Posterior vena cava (tissue), 2 donors: ENCODE data around the gene ARHGEF38. TPM values are rescaled to one million over a fixed set of nuclear protein-coding genes. Genes with fewer than 3 reads are reported as not detected.
"Not testable (repeated sequence)": the region's sequence is repeated elsewhere in the genome, so short reads cannot be mapped to it uniquely, and the experiment has no call there.

Source experiments
- DNase-seq: peaks from one replicate; pipeline ENCODE4 v3.0.0-alpha.2; 2020; ENCODE audit warnings: low spot score
- intact Hi-C, 2 donors: fragments of 100-400 bp; cut with DNase I; formaldehyde crosslinking; loops; one replicate each; pipeline versions ENCODE4 v1.14.1 to v1.14.2; 2022 to 2023
- total RNA-seq, 2 donors: library from RNA; stranded (reverse); fragmentation: NEBNext Ultra II Directional; extraction: Animal tissue kit (Norgen Biotek cat#: 25700); gene quantifications; one replicate each; pipeline ENCODE4 v1.2.1, GENCODE V29; 2021
- donor health status: DM: yes; HTN: yes; CAD: no.
- donor health status: DM: yes; HTN: yes; CAD: no.

ARHGEF38 gene
- total RNA-seq, 2 donors from 2014 or later: not detected

DNA sequence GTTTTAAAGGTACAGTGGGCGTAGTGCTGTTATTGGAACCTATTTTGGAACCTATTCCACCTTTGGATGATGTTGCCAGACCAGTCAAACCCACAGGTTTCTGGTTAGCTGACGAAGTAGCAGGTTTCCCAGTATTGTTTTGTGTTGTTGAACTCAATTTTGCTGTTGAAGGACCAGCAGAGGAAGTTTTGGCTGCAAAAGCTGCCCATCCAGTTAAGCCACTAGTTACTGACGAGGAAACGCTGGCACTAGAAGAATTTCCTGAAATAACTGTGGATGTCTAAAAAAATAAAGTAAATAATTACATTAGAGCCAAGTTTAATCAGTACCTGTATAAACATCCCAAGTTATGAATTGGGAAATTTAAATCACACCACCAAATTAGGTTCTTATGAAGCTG is 130.6 kb downstream of the ARHGEF38 start:
- DNase-seq: no peak
- intact Hi-C loops: no loop called here

DNA sequence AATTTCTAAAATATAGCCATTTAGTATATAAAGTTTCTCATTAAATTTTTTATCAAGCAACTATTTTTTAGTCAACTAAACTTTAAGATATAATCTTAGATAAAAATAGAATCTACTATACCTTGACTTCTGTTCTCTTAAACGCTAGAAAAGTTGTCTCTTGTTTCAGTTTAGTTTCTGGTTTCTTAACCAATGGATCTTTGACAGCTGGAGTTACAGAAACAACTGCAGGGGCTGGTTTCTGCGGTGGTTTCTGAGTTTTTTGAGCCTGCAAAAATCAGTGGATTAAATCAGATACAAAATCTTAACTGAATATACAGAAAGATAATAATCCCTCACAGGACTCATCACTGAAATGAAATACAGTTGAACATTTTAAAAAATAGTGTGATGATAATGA is 134.2 kb downstream of the ARHGEF38 start:
- intact Hi-C loops: no loop called here
- DNase-seq: no peak

DNA sequence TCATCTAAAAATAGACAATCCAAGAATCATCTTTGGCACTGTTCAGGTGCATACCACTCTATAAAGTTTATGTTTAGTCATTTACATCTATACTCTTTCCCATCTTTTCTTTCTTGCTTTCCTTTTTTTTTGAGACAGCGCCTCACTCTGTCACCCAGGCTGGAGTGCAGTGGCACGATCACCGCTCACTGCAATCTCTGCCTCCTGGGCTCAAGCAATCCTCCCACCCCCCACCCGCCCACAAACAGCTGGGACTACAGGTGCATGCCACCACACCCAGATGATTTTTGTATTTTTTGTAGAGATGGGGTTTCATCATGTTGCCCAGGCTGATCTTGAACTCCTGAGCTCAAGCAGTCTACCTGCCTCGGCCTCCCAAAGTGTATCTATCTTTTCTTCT is 142.4 kb downstream of the ARHGEF38 start:
- DNase-seq, intact Hi-C loops: not testable (repeated sequence)

DNA sequence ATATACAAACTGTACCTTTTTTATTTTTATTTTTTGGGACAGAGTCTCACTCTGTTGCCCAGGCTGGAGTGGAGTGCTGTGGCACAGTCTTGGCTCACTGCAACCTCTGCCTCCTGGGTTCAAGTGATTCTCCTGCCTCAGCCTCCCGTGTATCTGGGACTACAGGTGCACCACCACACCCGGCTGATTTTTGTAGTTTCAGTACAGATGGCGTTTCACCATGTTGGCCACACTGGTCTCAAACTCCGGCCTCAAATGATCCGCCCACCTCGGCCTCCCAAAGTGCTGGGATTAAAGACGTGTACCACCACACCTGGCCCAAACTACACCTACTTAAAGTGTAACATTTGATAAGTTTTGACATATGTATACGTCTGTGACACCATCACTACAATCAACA is 143.4 kb downstream of the ARHGEF38 start:
- intact Hi-C loops, DNase-seq: not testable (repeated sequence)

DNA sequence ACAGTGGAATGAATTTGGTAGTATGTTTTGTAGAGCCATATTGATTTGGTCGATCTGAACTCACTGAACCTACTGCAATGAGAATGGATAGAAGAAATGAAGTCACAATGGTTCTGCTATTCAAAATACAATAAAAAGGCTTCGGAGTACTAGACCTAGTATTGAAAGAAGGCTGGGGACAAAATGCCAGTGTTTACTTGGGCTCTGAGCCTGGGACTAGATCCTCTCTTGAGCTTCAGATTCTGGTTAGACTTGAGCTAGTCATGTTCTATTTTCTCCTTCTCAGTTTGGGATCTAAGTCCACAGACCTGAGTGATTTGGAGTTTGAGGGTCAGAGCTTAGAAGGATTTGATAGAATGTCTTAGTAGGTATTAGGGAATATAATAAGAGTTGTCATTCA is 146.2 kb downstream of the ARHGEF38 start:
- intact Hi-C loops: no loop called here
- DNase-seq: no peak

DNA sequence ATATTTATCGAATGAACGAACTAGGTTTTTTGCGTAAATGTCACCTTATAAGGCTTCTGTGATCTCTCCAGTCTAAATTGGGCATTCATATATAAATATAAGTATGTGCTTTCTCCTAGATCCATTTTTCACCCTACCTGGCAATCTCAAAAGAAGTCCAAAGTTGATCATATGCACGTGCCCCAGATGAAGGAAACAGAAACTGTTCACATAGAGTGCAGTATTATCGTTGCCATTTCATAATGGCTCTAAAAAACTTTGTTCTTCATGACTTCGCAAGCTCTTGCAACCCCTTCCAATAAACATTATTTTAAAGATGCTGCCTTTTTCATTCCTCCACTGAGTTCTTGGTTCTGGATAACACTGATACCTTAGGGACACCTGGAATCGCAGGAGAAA is 155.4 kb downstream of the ARHGEF38 start:
- intact Hi-C loops: no loop called here

DNA sequence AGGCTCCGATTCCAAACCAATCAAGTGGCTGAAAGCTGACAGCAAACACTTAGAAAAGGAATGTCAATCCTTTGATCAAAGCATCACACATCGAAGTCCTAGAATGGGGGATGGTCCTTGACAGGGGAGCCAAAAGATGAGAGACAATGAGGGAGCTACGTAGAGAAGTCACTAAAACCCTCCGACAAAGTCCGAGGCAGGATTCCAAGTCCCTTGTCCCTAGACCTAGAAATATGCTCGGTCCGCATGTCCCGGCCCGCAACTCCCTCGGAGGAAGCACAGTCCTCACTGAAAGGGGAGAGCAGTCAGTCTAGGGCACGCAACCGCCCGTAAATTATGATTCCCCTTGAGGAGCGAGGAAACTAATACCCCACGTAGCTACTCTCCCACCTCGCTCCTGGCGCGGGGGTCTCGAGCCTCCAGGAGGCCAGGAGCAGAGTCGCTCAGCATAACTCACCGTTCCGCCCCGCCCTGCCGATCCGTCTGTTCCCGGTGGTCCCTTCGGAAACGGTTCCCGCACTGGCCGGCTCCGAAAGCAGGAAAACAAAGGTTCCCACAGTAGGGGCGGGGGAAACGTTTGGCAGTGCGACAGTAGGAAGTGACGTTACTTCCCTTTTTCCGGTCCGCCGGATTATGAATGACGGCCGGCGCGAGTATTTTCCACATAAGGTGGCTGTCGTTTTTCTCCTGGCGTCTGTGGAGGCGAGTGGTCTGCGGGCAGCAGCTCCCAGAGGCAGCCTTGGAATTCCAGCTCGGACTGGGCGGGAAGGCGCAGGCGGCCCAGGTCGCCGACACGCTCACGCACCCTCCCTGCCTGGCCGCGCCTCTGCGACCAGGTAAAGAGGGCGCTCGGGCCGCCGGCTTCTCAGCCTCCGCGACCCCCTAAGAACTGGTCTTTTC is 156.0 kb downstream of the ARHGEF38 start, which contains the start of the genes GSTCD and INTS12:
Gene GSTCD, plus strand, starts transcription at position 604 of the 900 bp plus-strand sequence. CDS start 8,830 bp downstream, outside the sequence.
Gene INTS12, minus strand, starts transcription at position 509 of the 900 bp plus-strand sequence. CDS start 8,684 bp downstream, outside the sequence.
- intact Hi-C loops: no loop called here

More for the DNA sequence above, 155.4 kb downstream of the ARHGEF38 start:
- DNase-seq: no peak

DNA sequence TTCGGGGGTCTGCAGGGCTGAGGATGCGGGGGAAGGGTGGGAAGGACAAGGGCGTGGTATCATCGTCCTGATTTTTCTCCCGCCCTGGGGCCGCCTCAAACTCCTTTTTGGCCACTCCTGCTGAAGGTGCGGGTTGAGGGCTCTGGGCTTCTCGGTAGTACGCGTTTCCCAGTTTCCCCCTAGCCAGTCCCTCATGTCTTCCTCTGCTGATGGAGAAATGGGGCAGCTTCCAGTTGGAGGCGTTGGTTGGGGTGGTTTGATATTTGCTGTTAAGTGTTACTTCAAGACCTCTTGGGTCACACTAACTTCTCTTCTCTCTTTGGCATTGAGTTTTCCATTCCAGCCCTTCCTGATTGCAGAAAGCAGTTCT is 156.6 kb downstream of the ARHGEF38 start:
- DNase-seq: no peak
- intact Hi-C loops: no loop called here

More for the DNA sequence above, 156.0 kb downstream of the ARHGEF38 start, which contains the start of the genes GSTCD and INTS12:
- DNase-seq: peak; percentile 97

DNA sequence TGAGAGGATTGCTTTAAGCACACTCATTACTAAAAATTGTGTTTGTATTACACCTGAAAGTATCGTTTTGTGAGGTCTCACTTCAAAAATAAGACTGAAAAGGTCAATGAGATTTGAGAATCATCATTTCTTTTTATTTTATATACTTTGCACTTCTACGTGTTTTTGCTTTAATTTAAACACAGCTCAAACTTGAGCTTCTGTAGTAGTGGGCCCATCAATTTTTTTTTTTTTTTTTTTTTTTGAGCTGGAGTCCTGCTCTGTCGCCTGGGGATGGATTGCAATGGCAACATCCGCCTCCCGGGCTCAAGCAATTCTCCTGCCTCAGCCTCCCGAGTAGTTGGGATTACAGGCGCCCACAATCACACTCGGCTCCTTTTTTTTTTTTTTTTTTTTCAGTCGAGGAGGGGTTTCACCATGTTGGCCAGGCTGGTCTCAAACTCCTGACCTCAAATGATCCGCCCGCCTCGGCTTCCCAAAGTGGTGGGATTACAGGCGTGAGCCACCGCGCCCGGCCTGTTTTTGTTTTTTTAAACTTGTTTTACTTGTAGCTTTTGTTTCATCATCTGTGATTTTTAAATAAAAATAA is 157.7 kb downstream of the ARHGEF38 start:
- intact Hi-C loops: no loop called here
- no peak for DNase-seq

DNA sequence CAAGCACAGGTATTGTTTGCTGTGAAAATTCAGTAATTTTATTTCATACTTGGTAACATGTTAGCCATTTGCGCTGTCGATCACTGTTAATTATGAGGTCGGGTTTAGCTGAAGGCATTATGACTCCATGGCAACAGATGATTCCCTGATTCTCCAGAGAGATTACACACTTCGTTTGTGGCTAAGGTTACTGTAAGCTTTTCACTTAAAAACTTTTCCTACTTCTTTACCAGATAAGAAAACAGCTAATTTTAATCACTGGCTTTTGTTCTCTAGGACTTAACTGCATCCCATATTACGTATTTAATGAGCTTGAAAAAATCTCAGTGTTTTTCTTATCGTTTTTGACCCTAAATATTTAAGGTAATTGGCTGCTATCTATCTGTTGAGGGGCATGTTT is 158.3 kb downstream of the ARHGEF38 start:
- intact Hi-C loops: no loop called here
- no peak for DNase-seq

DNA sequence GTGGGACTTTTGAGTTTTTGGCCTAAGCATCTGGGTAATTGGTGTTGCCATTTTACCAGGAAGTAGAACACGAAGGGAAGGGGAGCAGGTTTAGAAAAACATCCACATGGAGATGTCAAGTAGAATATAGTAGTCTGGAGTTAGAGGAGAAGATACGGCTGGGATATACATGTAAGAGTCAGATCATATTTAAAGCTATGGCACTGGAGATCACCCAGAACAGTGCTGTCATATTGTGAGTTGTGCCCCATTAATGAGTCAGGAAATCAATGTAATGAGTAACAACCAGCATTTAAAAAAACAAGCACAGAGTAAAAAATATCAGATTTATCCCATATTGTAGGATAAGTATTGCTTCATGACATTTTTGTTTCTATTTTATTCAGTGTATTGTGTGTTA is 160.3 kb downstream of the ARHGEF38 start:
- DNase-seq: no peak
- intact Hi-C loops: no loop called here

DNA sequence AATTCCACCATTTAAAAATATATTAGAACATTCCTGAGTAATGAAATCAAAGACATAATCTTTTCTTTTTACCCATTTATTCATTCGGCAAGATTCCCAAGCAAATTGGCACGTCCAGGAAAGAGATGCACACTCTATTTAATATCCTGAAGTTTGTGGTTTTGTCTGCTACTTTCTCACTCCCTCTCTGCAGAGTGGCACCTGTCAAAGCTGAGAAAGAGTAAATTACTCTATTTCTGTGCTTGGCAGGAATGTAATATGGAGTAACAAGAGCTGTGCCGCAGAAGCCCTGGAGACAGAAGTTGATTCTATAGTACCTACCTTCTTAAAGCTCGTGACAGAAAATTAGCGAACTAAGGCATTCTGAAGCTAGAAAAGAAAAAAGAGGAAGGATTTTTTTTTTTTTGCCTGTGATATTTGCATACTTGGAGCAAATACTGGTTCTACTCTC is 161.7 kb downstream of the ARHGEF38 start:
- no peak for DNase-seq
- intact Hi-C loops: no loop called here

DNA sequence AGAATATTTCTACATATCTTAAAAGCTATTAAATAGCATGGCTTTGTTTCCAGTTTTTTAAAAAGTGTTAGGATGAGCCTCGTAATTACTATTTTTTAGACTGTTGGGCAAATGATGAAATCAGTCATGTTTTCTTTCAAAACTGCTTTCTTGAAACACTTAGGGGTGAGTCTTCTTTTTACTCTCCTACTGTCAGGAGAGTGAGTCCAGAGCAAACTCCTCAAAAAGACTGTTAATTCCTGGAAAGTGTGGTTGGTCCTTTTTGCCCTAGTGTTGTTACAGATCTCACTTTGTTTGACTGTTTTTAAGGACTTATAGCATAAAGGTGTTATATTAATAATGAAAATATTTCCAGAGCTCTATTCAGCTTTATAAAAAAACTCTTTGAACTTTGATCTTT is 162.5 kb downstream of the ARHGEF38 start:
- intact Hi-C loops: no loop called here

DNA sequence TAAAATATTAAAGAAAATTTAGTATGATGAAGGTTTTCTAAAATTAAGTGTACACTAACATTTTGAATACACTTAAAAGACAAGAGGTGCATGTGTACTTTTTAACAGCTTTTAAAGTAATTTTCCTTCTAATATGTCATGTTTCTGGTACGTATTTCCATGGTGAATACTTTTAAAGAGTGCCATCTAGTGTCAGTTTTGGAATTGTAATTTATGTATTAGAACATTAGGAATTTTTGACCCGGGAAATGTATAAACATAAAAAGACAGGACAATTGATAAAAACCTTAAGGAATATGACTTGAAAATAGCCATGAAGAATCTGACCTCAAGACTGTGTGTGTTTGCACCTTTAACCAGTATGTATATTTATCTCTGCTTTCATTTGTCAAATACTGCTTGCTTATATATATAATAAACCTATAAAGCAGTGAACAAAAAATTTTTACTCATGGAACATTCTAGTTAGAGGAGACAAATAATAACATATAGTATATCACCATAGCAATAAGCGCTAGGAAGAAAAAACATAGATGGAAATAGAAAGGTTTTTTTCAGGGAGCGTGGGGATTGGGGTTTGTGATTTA is 163.4 kb downstream of the ARHGEF38 start:
- no peak for DNase-seq
- intact Hi-C loops: no loop called here

More for the DNA sequence above, 162.5 kb downstream of the ARHGEF38 start:
- DNase-seq: no peak

DNA sequence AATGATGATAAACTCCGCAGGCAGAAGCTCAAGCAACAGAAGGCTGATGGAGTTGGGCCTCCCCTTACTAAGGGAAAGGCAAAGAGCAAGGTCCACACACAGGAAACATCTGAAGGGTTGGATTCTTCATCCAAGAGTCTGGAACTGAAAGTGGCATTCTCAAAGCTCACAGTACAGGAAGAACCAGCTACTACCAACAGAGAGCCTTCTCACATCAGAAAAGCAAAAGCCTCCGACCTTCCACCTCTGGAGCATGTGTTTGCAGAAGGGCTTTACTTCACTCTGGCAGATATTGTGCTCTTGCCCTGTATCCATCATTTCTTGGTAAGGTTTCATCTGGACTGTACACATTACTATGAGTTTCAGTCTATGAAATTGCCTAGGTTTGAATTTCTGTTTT is 166.8 kb downstream of the ARHGEF38 start:
- no peak for DNase-seq
- intact Hi-C loops: no loop called here

DNA sequence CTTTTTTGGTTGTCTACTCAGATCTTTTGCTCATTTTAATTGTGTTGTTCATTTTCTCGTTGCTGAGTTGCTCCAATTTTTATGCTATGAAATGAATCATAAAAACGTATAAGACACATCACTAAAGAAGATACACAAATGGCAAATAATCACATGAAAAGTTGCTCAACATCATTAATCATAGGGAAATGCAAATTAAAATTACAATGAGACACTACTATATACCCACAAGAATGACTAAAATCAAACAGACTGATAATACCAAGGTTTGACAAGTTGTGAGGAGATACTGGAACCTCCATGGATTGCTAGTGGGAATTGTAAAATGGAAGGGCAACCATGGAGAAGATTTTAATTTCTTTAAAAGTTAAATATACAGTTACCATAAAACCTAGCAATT is 173.2 kb downstream of the ARHGEF38 start:
- intact Hi-C loops: no loop called here
- no peak for DNase-seq

DNA sequence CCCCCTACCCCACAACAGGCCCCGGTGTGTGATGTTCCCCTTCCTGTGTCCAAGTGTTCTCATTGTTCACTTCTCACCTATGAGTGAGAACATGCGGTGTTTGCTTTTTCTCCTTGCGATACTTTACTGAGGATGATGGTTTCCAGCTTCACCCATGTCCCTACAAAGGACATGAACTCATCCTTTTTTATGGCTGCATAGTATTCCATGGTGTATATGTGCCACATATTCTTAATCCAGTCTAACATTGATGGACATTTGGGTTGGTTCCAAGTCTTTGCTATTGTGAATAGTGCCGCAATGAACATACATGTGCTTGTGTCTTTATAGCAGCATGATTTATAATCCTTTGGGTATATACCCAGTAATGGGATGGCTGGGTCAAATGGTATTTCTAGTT is 177.5 kb downstream of the ARHGEF38 start:
- DNase-seq, intact Hi-C loops: not testable (repeated sequence)
